GM12878 (cell line): ENCODE results near the gene STXBP2. TPM values are rescaled to one million over a fixed set of nuclear protein-coding genes. Genes with fewer than 3 reads are reported as not detected.

Experiments
- ATAC-seq: fragments of 200-7000 bp; cut with Tn5 transposase; 3 replicates; pipeline ENCODE4 v1.9.1; 2020; ENCODE audit warnings: mild to moderate bottlenecking, moderate library complexity
- BruUV-seq: library from RNA; stranded (reverse); fragments of 400-500 nt; replicated peaks from 2 replicates; lab custom pipeline; 2021; lab: Mats Ljungman, UMichigan
- CTCF ChIA-PET: fragments of 300-600 bp; sonication (Branson Sonifier 250); formaldehyde crosslinking; extraction: SDS; loops from one replicate; lab custom pipeline; 2021; ENCODE audit warnings: inconsistent platforms; lab: Yijun Ruan, JAX
- POLR2A ChIA-PET: fragments of 350-600 bp; formaldehyde crosslinking; extraction: SDS; loops from one replicate; lab custom pipeline; 2021; ENCODE audit warnings: inconsistent platforms; lab: Charles Lee
- RAD21 ChIA-PET: fragments of 300-600 bp; sonication (Branson Sonifier 250); formaldehyde crosslinking; loops from one replicate; lab custom pipeline; 2023; ENCODE audit warnings: antibody characterized with exemption; ENCODE audit not compliant: unreplicated experiment; lab: Charles Lee
- SMC1A ChIA-PET: fragments of 300-600 bp; sonication (Branson Sonifier 250); formaldehyde crosslinking; loops from one replicate; lab custom pipeline; 2023; ENCODE audit not compliant: unreplicated experiment, uncharacterized antibody; lab: Charles Lee
- DNase-seq: peaks from one replicate; pipeline ENCODE4 v3.0.0-alpha.2; 2011; ENCODE audit warnings: low read depth, low spot score
- FAIRE-seq: peaks from 3 replicates; lab custom pipeline; 2011; peaks lifted over from hg19 to GRCh38; lab: Jason Lieb, UNC
- H2AFZ ChIP-seq: 2 replicates; pipeline ENCODE4 v1.6.0; 2011; ENCODE audit warnings: low read depth, low read length, control low read depth; ENCODE audit not compliant: control insufficient read depth
- H3K27ac ChIP-seq: 2 replicates; pipeline ENCODE4 v1.5.1; 2011; ENCODE audit warnings: control low read depth; ENCODE audit not compliant: control insufficient read depth, insufficient read depth
- H3K27me3 ChIP-seq, 2 experiments: replicated peaks in 1 of 2; 2 replicates each; pipeline versions ENCODE4 v1.6.0 to v1.6.1; 2011; ENCODE audit warnings: low read length in 1 of 2; ENCODE audit not compliant: control insufficient read depth in 2 of 2, insufficient read depth in 2 of 2
- H3K36me3 ChIP-seq, 2 experiments: 2 replicates each; pipeline ENCODE4 v1.5.1; 2011; ENCODE audit warnings: low read length in 1 of 2; ENCODE audit not compliant: control insufficient read depth in 2 of 2, insufficient read depth in 2 of 2
- H3K4me1 ChIP-seq: 2 replicates; pipeline ENCODE4 v1.6.1; 2011; ENCODE audit warnings: mild to moderate bottlenecking, low read length, moderate library complexity, mixed read lengths; ENCODE audit not compliant: control insufficient read depth, insufficient read depth
- H3K4me2 ChIP-seq: 2 replicates; pipeline ENCODE4 v1.6.0; 2011; ENCODE audit warnings: control low read depth; ENCODE audit not compliant: control insufficient read depth, insufficient read depth
- H3K4me3 ChIP-seq: fragments of 200-600 bp; sonication (generic); 2 replicates; pipeline ENCODE4 v1.5.1; 2016
- H3K79me2 ChIP-seq: 2 replicates; pipeline ENCODE4 v1.6.0; 2011; ENCODE audit warnings: low read length; ENCODE audit not compliant: control insufficient read depth, insufficient read depth
- H3K9ac ChIP-seq: 2 replicates; pipeline ENCODE4 v1.8.0; 2011; ENCODE audit warnings: low read length, control low read depth, mixed read lengths; ENCODE audit not compliant: control insufficient read depth, insufficient read depth
- H3K9me3 ChIP-seq: replicated peaks from 3 replicates; pipeline ENCODE4 v1.5.1; 2011; ENCODE audit warnings: mild to moderate bottlenecking, low read length; ENCODE audit not compliant: control insufficient read depth, insufficient read depth
- H4K20me1 ChIP-seq: 2 replicates; pipeline ENCODE4 v1.6.0; 2011; ENCODE audit not compliant: control insufficient read depth, insufficient read depth
- BACH1 ChIP-seq: fragments of 450-650 bp; IDR thresholded peaks from 2 replicates; pipeline ENCODE4 v1.6.1; 2017; ENCODE audit warnings: mild to moderate bottlenecking, borderline replicate concordance
- BRCA1 ChIP-seq: IDR thresholded peaks from 2 replicates; pipeline ENCODE4 v1.6.1; 2011; ENCODE audit warnings: low read depth, low read length, improper control_type of control experiment
- E2F8 ChIP-seq: fragments of 450-650 bp; IDR thresholded peaks from 2 replicates; pipeline ENCODE4 v1.6.1; 2018; ENCODE audit warnings: mild to moderate bottlenecking, low read depth, moderate library complexity; ENCODE audit not compliant: partially characterized antibody
- ELK1 ChIP-seq: IDR thresholded peaks from 2 replicates; pipeline ENCODE4 v1.6.1; 2012; ENCODE audit warnings: low read depth, low read length, improper control_type of control experiment
- FOXM1 ChIP-seq: IDR thresholded peaks from 2 replicates; pipeline ENCODE4 v1.6.1; 2012; ENCODE audit warnings: low read depth, mild to moderate bottlenecking, inconsistent platforms, low read length, moderate library complexity
- IKZF2 ChIP-seq, 2 experiments: fragments of 450-650 bp; IDR thresholded peaks; 2 replicates each; pipeline ENCODE4 v1.6.1; 2017; ENCODE audit warnings: mild to moderate bottlenecking in 2 of 2, moderate library complexity in 2 of 2
- NBN ChIP-seq: fragments of 450-650 bp; IDR thresholded peaks from 2 replicates; pipeline ENCODE4 v1.6.1; 2016
- NFYB ChIP-seq: IDR thresholded peaks from 2 replicates; pipeline ENCODE4 v1.6.1; 2011; ENCODE audit warnings: low read depth, mild to moderate bottlenecking, low read length, improper control_type of control experiment, moderate library complexity; ENCODE audit not compliant: insufficient read depth
- PAX5 ChIP-seq: IDR thresholded peaks from 2 replicates; pipeline ENCODE4 v1.6.1; 2011; ENCODE audit warnings: low read depth, low read length, borderline replicate concordance
- PAX8 ChIP-seq: fragments of 450-650 bp; IDR thresholded peaks from 2 replicates; pipeline ENCODE4 v1.6.1; 2017; ENCODE audit warnings: mild to moderate bottlenecking, moderate library complexity
- POU2F2 ChIP-seq: IDR thresholded peaks from 3 replicates; pipeline ENCODE4 v1.6.1; 2011; ENCODE audit warnings: low read depth, mild to moderate bottlenecking, low read length, borderline replicate concordance
- RFX5 ChIP-seq: IDR thresholded peaks from 2 replicates; pipeline ENCODE4 v1.6.1; 2011; ENCODE audit warnings: low read depth, low read length, improper control_type of control experiment
- SREBF1 ChIP-seq: IDR thresholded peaks from 2 replicates; pipeline ENCODE4 v1.6.1; 2012; ENCODE audit warnings: mild to moderate bottlenecking, low read length
- TCF12 ChIP-seq: IDR thresholded peaks from 2 replicates; pipeline ENCODE4 v1.6.1; 2011; ENCODE audit warnings: low read depth, mild to moderate bottlenecking, low read length
- ZNF384 ChIP-seq: IDR thresholded peaks from 2 replicates; pipeline ENCODE4 v1.6.1; 2012; ENCODE audit warnings: low read depth, mild to moderate bottlenecking, low read length, improper control_type of control experiment, borderline replicate concordance
- ZNF622 ChIP-seq: fragments of 450-650 bp; IDR thresholded peaks from 2 replicates; pipeline ENCODE4 v1.6.1; 2017; ENCODE audit warnings: mild to moderate bottlenecking, inconsistent platforms
- ZZZ3 ChIP-seq: IDR thresholded peaks from 2 replicates; pipeline ENCODE4 v1.6.1; 2011; ENCODE audit warnings: low read depth; ENCODE audit not compliant: control insufficient read depth, insufficient read length
- WGBS: methylation state at CpG from one replicate; pipeline ENCODE4 v1.1.6; 2016; ENCODE audit warnings: low lambda C conversion rate; ENCODE audit not compliant: insufficient replicate concordance, insufficient coverage; ENCODE audit errors: missing lambda C conversion rate; 5-methylcytosine and 5-hydroxymethylcytosine counted together
- in situ Hi-C: fragments of 300-500 bp; cut with MboI; formaldehyde crosslinking; loops from 9 replicates; pipeline ENCODE4 v1.14.3; 2018; ENCODE audit warnings: mixed read lengths
- intact Hi-C: fragments of 100-400 bp; cut with micrococcal nuclease; formaldehyde crosslinking; loops from one replicate; pipeline ENCODE4 v1.14.2; 2022; ENCODE audit not compliant: unreplicated experiment
- polyA plus RNA-seq, 11 experiments: library from polyadenylated mRNA; depleted of rRNA in 4 of 11; unstranded in 6 of 11; stranded (reverse) in 5 of 11; fragments of >200 nt; fragmentation: Nextera tagmentation in 4 of 11; fragmentation: Illumina TruSeq in 1 of 11; extraction: Ambion mirVana in 4 of 11; extraction: Trizol in 1 of 11; gene quantifications; 1 replicate in 1 of 11; 2 replicates in 10 of 11; pipeline versions ENCODE4 v1.2.1 to v1.2.3, GENCODE V29; 2011 to 2016; ENCODE audit warnings: inconsistent platforms in 2 of 11, missing spikeins in 2 of 11, low read depth in 1 of 11
- total RNA-seq, 4 experiments: library from RNA; depleted of rRNA in 3 of 4; stranded (reverse); fragments of >200 nt in 3 of 4; fragmentation: Illumina TruSeq in 1 of 4; extraction: Trizol in 1 of 4; gene quantifications; 2 replicates each; pipeline versions ENCODE4 v1.2.1 to v1.2.3, GENCODE V29; 2013 to 2021

Gene STXBP2
- total and polyA plus RNA-seq, 10 of the 15 experiments (the other 5 are each of a cell fraction or from before 2014, with no cell fraction given): 2.6 to 111 (median 61.4) TPM

- no peak overlapping the region for H2AFZ ChIP-seq
- H3K27me3 ChIP-seq: no peaks in the 10 kb centered on the region; a peak in 1 of 4 replicates
- in situ Hi-C loops: no loop called here
- ATAC-seq: no peak
- intact Hi-C loops: no loop called here
- no peak for TF ChIP-seq RFX5
- TF ChIP-seq ELK1: no peak
- TF ChIP-seq BACH1: no peak
- no peak for TF ChIP-seq PAX5
- TF ChIP-seq PAX8: no peak
- no peak for TF ChIP-seq ZZZ3
- TF ChIP-seq NFYB: no peak
- no peak for TF ChIP-seq ZNF622
- no peak for TF ChIP-seq E2F8
- no peak for TF ChIP-seq POU2F2
- TF ChIP-seq ZNF384: no peak
- TF ChIP-seq FOXM1: no peak
- TF ChIP-seq BRCA1: no peak
- TF ChIP-seq SREBF1: no peak
- TF ChIP-seq NBN: no peak
- TF ChIP-seq IKZF2 (IDR thresholded peaks at IDR 0.05): no peak
- no peak for TF ChIP-seq TCF12
- RAD21 ChIA-PET: no interaction called here
- no peak for DNase-seq
- H3K9me3 ChIP-seq: no peaks in the 10 kb centered on the region
- CTCF ChIA-PET: interaction anchor here (0.8 to 4.2 kb wide), 4 partner anchors 31 to 150 kb away, joined by 3 to 27 read pairs (median 4); partner anchors contain the start of gene TRAPPC5
- no peak for FAIRE-seq
- POLR2A ChIA-PET: no interaction called here
- no peaks in the 10 kb centered on the region for H4K20me1 ChIP-seq
- peaks cover 6% of the 10 kb centered on the region for H3K4me1 ChIP-seq
- no peak overlapping the region for H3K27ac ChIP-seq
- H3K4me2 ChIP-seq: no peak overlapping the region
- H3K79me2 ChIP-seq: no peaks in the 10 kb centered on the region
- no peak overlapping the region for H3K9ac ChIP-seq
- SMC1A ChIA-PET: interaction anchor here (1.1 kb wide), 1 partner anchor 150 kb away, joined by 3 read pairs; no protein-coding TSS in a partner anchor
- H3K36me3 ChIP-seq: no peaks in the 10 kb centered on the region; a peak in 1 of 4 replicates
- WGBS: 6% methylated on average over 2 of the region's 2 CpGs
- H3K4me3 ChIP-seq: no peak overlapping the region
- no TSS peak for BruUV-seq
Observed at GRCh38 chr19:7650148-7650547, 13.2 kb downstream of the STXBP2 start.
